ENCODE measurements around the gene GNAS-AS1.

Gene GNAS-AS1

GRCh38 chr20:58775371-58775770, 75.3 kb downstream of the GNAS-AS1 start:
- no peak for DNase-seq

GRCh38 chr20:58774667-58775263, 75.9 kb downstream of the GNAS-AS1 start:
- DNase-seq, result no peak

DNA sequence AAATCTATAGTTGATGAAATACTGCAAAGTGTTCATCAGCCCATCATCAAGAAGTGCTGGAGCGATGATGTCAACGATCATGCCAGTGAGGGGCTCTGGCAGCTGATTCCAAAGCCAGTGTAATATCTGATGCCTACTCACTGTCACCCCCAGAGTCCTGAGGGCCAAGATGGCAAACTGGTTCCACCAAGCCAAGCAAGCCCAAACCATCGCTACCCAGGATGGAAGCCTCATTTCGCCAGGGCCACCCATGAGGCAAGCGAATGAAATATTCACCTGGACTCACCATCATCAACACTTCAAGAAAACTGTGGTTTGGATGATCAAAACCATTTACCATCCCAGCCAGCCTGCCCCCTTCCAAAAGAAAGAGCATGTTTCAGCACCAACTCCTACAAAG, 76.5 kb downstream of the GNAS-AS1 start:
- DNase-seq, result no peak

GRCh38 chr20:58772786-58773185, 77.9 kb downstream of the GNAS-AS1 start:
- no peak for DNase-seq

All from NCI-H1092 treated with DMSO at 0.1 percent for 48 hours (cell line).